ENCODE data around the gene AQP12A. TPM values are rescaled to one million over a fixed set of nuclear protein-coding genes. Genes with fewer than 3 reads are reported as not detected.
"Not testable (repeated sequence)": the region's sequence is repeated elsewhere in the genome, so short reads cannot be mapped to it uniquely, and the experiment has no call there.

AQP12A gene
- total and polyA plus RNA-seq, 7 donors = 3.0 to 7.4 TPM; not detected in 5

- Histone ChIP-seq H3K9me3 (no peaks in the 10 kb centered on the region), H3K27me3 (peaks cover 0 to 3% (median 0%) of the 10 kb centered on the region in 3 donors), H3K4me1 (no peaks in the 10 kb centered on the region), H3K27ac (no peak overlapping the region), H3K36me3 (no peaks in the 10 kb centered on the region), H3K4me3 (no peak overlapping the region)
- intact Hi-C loops (cut with DNase I) = no loop called here
- WGBS, 2 donors = 88 to 89% methylated on average over 14 of the region's 14 CpGs
- DNase-seq = no peak
- TF ChIP-seq POLR2AphosphoS5 (IDR thresholded peaks at IDR 0.05) = no peak
- TF ChIP-seq POLR2A (IDR thresholded peaks at IDR 0.05) = no peak
- TF ChIP-seq EP300 (IDR thresholded peaks at IDR 0.05) = no peak
- TF ChIP-seq, protein P1, sequence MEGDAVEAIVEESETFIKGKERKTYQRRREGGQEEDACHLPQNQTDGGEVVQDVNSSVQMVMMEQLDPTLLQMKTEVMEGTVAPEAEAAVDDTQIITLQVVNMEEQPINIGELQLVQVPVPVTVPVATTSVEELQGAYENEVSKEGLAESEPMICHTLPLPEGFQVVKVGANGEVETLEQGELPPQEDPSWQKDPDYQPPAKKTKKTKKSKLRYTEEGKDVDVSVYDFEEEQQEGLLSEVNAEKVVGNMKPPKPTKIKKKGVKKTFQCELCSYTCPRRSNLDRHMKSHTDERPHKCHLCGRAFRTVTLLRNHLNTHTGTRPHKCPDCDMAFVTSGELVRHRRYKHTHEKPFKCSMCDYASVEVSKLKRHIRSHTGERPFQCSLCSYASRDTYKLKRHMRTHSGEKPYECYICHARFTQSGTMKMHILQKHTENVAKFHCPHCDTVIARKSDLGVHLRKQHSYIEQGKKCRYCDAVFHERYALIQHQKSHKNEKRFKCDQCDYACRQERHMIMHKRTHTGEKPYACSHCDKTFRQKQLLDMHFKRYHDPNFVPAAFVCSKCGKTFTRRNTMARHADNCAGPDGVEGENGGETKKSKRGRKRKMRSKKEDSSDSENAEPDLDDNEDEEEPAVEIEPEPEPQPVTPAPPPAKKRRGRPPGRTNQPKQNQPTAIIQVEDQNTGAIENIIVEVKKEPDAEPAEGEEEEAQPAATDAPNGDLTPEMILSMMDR (IDR thresholded peaks at IDR 0.05) = no peak
These were observed 3.7 kb upstream of the AQP12A start for GRCh38 chr2:240687741-240688552.

GRCh38 chr2:240688553-240688919 is 3.1 kb upstream of the AQP12A start:
- no peak for DNase-seq
- Histone ChIP-seq H3K4me1 (no peaks in the 10 kb centered on the region), H3K36me3 (no peaks in the 10 kb centered on the region), H3K27ac (no peak overlapping the region), H3K4me3 (no peak overlapping the region), H3K9me3 (no peaks in the 10 kb centered on the region), H3K27me3 (peaks cover 0 to 3% (median 0%) of the 10 kb centered on the region in 3 donors)
- 93 to 97% methylated on average over 9 of the region's 9 CpGs for WGBS, 2 donors
- TF ChIP-seq, protein P1 (IDR thresholded peaks at IDR 0.05) = no peak
- TF ChIP-seq POLR2AphosphoS5 (IDR thresholded peaks at IDR 0.05) (no peak), EP300 (IDR thresholded peaks at IDR 0.05) (no peak), POLR2A (IDR thresholded peaks at IDR 0.05) (no peak)
- intact Hi-C loops (cut with DNase I) = no loop called here

DNA sequence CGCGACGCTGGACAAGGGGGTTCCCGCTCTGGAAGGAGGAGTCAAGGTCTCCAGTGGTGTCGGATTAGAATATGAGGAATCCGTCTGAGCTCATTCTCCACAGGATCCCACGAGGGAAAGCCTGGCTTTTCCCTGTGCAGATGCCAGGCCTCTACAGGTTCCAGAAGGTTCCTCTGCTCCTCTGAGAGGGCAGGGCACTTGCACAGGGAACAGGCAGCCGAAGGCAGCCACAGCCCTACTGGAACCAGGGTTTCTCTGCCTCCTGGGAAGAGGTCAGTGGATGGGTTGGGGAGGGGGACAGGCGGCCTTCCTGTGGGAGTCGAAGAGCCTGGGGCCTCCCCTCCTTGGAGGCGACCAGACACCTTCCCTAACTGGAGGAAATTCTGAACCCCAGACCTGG is 1.7 kb upstream of the AQP12A start:
- Histone ChIP-seq H3K27me3 (no peaks in the 10 kb centered on the region), H3K9me3 (no peaks in the 10 kb centered on the region), H3K36me3 (no peaks in the 10 kb centered on the region), H3K4me3 (no peak overlapping the region), H3K27ac (no peak overlapping the region), H3K4me1 (no peaks in the 10 kb centered on the region)
- DNase-seq = no peak
- 77 to 85% methylated on average over 11 of the region's 11 CpGs for WGBS, 2 donors
- TF ChIP-seq, protein P1 (IDR thresholded peaks at IDR 0.05) = no peak
- TF ChIP-seq EP300 (IDR thresholded peaks at IDR 0.05) = no peak
- no peak for TF ChIP-seq POLR2A (IDR thresholded peaks at IDR 0.05)
- no peak for TF ChIP-seq POLR2AphosphoS5 (IDR thresholded peaks at IDR 0.05)
- intact Hi-C loops (cut with DNase I) = no loop called here

GRCh38 chr2:240690421-240691074 is 1.1 kb upstream of the AQP12A start:
- H3K27me3 ChIP-seq; H3K36me3 ChIP-seq; H3K9me3 ChIP-seq; H3K4me1 ChIP-seq; intact Hi-C loops (cut with DNase I); DNase-seq; H3K4me3 ChIP-seq; H3K27ac ChIP-seq: not testable (repeated sequence)
- WGBS, 2 donors = 20 to 58% methylated on average over 7 to 8 of the region's 18 CpGs

- not testable (repeated sequence) for H3K36me3 ChIP-seq, DNase-seq
These were observed 615 bp upstream of the AQP12A start for GRCh38 chr2:240691075-240691427.

DNA sequence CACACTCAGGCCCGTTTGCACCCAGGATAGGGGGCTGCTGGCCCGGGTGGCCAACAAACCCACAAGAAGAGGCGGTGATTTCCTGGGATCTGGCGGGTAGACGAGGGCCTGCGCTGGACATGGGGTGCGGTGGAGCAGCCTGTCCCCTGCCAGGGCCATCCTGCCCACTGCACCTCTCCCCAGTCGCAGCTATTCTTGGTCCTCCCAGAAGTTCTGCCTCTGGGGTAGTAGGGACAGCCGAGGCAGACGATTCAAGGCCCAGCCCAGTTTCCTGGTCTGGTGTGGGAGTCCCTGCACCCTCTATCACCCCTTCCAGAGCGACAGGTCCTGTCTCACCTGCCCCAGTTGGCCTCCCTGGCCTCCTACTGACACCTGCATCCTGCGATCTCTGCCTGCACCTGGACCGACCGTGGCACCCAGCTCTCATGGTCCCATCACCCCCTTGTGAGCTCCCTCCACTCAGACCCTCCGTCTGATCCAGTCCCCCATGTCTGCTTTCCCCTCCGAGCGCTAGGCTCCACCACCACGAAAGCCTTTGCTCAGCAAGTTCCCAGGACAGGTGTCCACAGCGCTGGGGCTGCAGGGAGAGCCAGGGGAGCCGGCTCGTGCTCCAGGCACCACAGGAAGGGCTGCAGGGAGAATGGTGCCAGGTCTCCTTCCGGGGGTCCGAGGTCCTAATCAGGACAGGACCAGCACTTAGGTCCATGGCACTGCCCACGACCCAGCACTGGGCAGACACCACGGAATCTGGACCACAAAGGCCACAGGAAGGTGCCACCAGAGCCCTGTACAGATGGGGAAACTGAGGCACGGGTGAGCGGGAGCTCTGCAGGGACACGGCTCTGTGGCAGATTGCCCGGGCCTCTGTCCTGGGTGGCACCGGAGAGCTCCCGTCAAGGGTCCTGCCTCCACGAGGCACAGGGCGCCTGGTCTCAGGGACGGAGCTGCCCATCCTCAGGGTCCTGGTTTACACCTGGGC is 1.2 kb downstream of the AQP12A start:
- H3K9me3 ChIP-seq; H3K4me1 ChIP-seq; H3K4me3 ChIP-seq; H3K36me3 ChIP-seq; DNase-seq; intact Hi-C loops (cut with DNase I); H3K27ac ChIP-seq; H3K27me3 ChIP-seq: not testable (repeated sequence)
- 73 to 86% methylated on average over 17 of the region's 34 CpGs for WGBS, 2 donors

More at GRCh38 chr2:240691075-240691427, 615 bp upstream of the AQP12A start:
- H3K9me3 ChIP-seq; H3K27ac ChIP-seq; H3K4me3 ChIP-seq; intact Hi-C loops (cut with DNase I); H3K27me3 ChIP-seq; H3K4me1 ChIP-seq: not testable (repeated sequence)
- 7 to 49% methylated on average over 1 of the region's 2 CpGs for WGBS, 2 donors

DNA sequence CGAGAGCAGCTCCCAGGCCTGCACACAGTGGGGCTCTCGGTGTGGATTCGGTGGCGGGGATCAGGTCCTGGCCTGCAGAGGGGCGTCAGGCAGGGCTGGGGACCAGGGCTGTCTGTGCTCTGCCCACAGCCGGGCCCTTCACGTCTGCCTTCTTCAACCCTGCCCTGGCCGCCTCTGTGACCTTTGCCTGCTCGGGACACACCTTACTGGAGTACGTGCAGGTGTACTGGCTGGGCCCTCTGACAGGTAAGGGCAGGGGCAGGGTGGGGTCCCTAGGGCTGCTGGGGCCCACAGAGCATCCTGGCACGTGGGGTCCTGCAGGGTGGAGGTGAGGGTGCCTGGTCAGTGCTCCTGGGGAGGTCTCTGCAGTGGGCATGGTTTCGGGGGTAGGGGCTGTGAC is 2.6 kb downstream of the AQP12A start:
- 30% methylated on average over 2 of the region's 12 CpGs; no CpG with 5 or more reads in 1 of the 2 donors for WGBS, 2 donors
- H3K27me3 ChIP-seq; H3K4me3 ChIP-seq; H3K36me3 ChIP-seq; intact Hi-C loops (cut with DNase I); DNase-seq; H3K27ac ChIP-seq; H3K4me1 ChIP-seq; H3K9me3 ChIP-seq: not testable (repeated sequence)

GRCh38 chr2:240695593-240695992 is 3.9 kb downstream of the AQP12A start:
- intact Hi-C loops (cut with DNase I); H3K4me1 ChIP-seq; H3K4me3 ChIP-seq; H3K9me3 ChIP-seq; H3K36me3 ChIP-seq; H3K27me3 ChIP-seq; H3K27ac ChIP-seq; DNase-seq: not testable (repeated sequence)
- no CpG with 5 or more reads among the region's 19 CpGs for WGBS, 2 donors

Data from sigmoid colon (tissue), 7 donors.